GM04504 (cell line): ENCODE results near the gene MID1.

Source experiments
- DNase-seq: peaks from one replicate; pipeline ENCODE4 v3.0.0-alpha.2; 2012; ENCODE audit warnings: low read depth

The MID1 gene

GRCh38 chrX:10576777-10577447 is 43.5 kb downstream of the MID1 start:
- no peak for DNase-seq

DNA sequence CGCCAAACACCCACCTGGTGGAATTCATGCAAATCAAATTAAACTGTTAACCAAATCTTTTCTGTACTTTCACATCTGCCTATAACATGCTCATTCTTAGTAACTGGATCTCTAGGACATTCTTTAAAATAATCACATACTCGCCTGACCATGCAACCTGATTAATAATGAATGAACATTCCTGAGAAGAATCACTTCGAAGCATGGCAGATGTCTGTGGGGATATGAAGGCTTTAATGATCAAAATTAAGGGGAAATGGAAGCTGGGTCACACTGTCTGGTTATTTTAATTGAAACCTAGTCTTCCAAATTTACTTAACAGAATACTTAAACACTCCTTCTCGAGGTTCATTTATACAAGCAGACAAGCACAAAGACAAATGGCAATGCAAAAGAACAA is 44.2 kb downstream of the MID1 start:
- DNase-seq, result no peak

DNA sequence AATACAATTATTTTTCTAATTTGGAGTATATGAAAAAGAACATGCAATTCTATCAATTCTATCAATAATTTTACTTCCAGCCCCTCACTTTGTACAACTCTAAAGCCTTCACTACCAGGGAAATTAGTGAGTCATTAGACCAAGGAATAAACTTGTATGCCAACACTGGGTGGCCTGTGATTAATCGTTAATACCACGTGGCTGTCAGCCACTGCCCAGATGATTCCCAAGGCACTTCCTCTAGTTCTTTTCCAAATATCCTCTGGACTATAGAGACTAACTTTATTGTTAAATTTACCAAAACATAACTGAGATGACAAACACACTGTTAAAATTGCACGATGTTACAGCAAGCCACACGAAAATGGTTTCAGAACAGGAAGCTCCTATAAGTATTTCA is 45.7 kb downstream of the MID1 start:
- DNase-seq, result no peak

- DNase-seq, result no peak
Measured at GRCh38 chrX:10571260-10571659, 49.1 kb downstream of the MID1 start.

DNA sequence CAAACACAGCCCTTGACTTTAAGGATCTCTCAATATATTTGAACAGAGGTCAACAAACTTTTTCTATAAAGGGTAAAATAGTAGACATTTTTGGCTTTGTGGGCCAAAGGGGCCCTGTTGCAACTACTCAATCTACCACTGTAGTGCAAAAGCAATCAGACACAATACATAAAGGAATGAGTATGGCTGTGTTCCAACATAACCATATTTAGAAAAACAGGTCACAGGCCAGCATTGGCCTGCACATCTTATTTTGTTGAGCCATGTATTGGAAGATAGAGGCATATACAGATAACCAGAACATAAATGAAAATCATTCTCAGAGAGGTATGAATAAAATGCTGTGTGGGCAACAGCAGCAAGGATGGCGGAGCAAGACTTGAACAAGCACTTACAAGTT is 49.8 kb downstream of the MID1 start:
- DNase-seq, result no peak

GRCh38 chrX:10569946-10570345 is 50.4 kb downstream of the MID1 start:
- no peak for DNase-seq

- DNase-seq, result no peak
Measured at GRCh38 chrX:10568428-10568827, 52.0 kb downstream of the MID1 start.

DNA sequence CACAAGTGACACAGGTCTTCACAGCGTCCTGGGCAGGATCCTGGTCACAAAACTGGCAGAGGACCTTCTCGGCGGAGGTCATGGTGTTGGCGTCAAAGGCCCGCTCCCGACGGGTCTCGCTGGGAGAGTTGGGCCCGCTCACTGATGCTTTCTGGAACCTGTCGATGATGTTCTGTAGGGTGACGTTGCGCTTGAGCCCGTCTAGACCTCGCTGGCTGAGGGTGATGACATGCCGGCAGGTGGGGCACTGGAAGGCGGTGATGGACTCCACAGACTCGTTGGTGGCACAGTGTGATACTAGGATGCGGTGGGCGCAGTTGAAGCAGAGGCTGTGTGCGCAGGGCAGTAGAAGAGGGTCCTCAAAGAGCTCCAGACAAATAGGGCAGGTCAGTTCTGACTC is 53.2 kb downstream of the MID1 start:
- DNase-seq, result no peak

DNA sequence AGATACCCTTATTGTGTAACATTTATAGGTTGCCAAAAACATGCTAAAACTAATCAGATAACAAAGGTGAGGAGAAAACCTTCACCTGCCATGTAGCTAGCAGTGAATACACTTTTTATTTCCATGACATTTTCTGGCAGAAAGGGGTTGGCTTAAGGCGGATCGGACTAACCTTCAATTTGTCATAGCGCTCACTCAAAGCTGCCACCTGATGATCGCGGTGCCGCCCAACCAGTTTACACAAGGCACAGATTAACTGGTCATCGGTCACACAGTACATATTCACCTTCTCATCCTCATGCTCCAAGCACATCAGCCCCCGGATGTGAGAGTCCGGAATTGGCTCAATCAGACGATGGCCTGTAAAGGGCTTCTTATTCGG is 53.7 kb downstream of the MID1 start:
- DNase-seq, result no peak

DNA sequence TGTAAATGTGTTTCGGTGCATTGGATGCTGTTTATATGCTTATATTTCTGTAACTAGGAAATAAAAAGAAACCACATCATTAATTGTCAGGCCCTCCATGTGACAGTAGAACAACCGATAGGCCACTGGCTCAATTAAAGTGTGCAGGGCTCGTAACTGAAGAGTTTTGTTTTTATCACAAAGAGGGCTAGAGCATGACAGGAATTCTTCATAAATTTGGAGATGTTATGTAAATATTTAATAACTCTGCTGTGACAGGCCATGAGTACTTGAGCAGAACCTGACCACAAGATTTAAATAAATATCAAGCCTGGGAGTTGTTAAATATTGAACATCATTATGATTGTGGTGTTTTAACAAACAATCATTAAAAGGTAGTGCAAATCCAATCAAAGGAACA is 55.9 kb downstream of the MID1 start:
- no peak for DNase-seq

- no peak for DNase-seq
Measured at GRCh38 chrX:10557166-10557565, 63.2 kb downstream of the MID1 start.

DNA sequence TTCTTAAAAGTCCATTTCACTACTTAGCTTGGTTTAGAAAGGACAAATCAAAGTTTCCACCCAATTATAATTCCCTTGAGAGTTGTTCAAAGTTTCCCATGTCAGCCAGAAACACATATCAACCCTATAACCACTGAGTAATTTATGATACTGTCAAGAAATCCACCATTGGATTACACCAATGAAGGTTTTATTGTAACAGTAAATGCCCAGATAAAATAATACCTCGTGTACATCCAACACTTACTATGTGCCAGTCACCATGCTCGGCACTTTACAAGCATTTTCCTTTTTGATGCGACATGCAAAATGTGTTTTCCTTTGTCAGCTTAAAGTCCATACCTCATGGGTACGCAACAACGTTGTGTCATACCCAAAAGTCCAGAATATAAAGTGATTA is 64.0 kb downstream of the MID1 start:
- DNase-seq, result no peak

- no peak for DNase-seq
Measured at GRCh38 chrX:10555846-10556245, 64.5 kb downstream of the MID1 start.

- DNase-seq, result no peak
Measured at GRCh38 chrX:10554612-10555270, 65.6 kb downstream of the MID1 start.

GRCh38 chrX:10549280-10549679 is 71.1 kb downstream of the MID1 start:
- DNase-seq, result peak; percentile 22

- DNase-seq, result no peak
Measured at GRCh38 chrX:10548688-10549087, 71.7 kb downstream of the MID1 start.

- DNase-seq, result no peak
Measured at GRCh38 chrX:10545882-10546281, 74.5 kb downstream of the MID1 start.

DNA sequence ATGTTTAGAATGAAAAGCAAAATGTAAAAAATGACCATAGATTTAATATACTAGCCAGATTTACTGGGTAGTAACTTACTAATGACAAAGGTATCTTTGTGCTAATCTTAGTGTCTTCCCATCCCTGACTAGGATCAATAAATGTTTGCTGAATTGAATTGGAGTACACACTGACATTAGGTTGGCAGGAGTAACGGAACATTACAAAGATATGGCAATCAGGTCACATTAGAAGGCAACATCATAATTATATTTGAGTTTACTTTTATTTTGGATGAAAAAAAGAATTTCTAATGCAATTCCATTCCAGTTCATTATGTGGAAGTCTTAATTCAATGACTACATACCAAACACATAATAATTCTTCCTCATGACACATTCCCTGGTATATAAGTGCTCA is 77.8 kb downstream of the MID1 start:
- no peak for DNase-seq

DNA sequence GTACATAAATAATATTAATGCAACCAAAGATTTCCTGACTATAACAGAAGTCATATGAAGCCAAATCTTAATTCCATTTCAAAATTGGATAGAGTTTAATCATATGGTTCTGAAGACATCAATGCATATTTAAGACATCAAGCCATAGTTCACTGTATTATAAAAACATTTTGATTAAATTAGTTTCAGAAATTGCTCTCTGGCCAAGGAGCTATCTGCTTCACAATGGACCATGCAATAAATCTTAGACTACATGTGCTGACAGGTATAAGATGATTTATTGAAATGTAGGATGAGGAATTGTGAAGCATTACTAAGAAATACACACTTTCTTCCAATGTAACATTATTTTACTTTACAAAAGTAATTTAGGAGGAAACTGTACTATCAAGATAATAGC is 81.6 kb downstream of the MID1 start:
- DNase-seq, result no peak

- DNase-seq, result no peak
Measured at GRCh38 chrX:10537308-10537707, 83.1 kb downstream of the MID1 start.

DNA sequence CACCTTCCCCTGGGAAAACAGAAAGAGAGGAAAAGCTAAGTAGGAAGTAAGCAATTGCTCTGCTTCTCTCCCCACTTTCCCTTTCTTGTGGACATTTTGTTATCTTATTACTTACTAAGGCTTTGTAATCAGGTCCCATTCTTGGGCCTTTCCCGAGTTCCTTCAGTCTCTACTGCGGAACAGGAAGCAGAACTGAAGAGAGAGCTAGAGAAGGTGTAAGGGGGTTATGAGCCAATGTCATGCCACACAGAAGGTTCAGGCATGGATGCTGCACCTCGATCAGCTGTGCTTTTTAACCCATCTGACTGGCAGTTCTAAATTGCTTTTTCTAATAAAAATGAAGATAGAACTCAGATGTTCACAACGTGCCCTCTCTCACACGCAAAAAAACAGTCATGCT is 83.6 kb downstream of the MID1 start:
- no peak for DNase-seq

DNA sequence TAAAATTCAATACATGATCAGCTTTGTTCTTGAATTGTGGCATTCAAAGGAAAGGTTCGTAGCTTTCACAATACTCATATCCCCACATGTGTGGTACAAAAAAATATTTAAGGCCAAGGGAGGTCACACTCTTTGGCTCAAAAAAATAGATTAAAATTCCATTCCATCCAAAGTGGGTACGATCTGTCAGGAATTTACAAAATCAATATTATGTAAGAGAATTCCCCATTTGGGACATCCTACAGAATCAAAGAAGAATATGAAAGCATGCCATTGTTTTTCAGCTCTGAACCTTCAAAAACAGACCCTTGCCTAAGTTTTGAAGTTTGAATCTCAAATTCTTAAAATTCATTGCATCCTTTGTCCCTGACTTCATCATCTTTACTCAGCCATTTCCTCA is 85.8 kb downstream of the MID1 start:
- no peak for DNase-seq

- DNase-seq, result no peak
Measured at GRCh38 chrX:10533696-10534365, 86.6 kb downstream of the MID1 start.

GRCh38 chrX:10531927-10532326 is 88.5 kb downstream of the MID1 start:
- no peak for DNase-seq
